BJ (cell line): ENCODE results near the gene GADD45B. TPM values are rescaled to one million over a fixed set of nuclear protein-coding genes. Genes with fewer than 3 reads are reported as not detected.

Experiments
- CTCF ChIA-PET: fragments of 350-600 bp; formaldehyde crosslinking; extraction: SDS; loops from one replicate; lab custom pipeline; 2021; ENCODE audit warnings: antibody characterized with exemption, inconsistent platforms; lab: Yijun Ruan, JAX
- POLR2A ChIA-PET: fragments of 300-600 bp; sonication (Branson Sonifier 250); formaldehyde crosslinking; extraction: SDS; loops from one replicate; lab custom pipeline; 2021; ENCODE audit warnings: antibody characterized with exemption; lab: Charles Lee
- DNase-seq: peaks from one replicate; pipeline ENCODE4 v3.0.0-alpha.2; 2011; ENCODE audit warnings: low read depth
- H3K27me3 ChIP-seq: 2 replicates; pipeline ENCODE4 v1.6.0; 2011; ENCODE audit warnings: low read length; ENCODE audit not compliant: control insufficient read depth, insufficient read depth
- H3K36me3 ChIP-seq: 2 replicates; pipeline ENCODE4 v1.5.1; 2011; ENCODE audit warnings: low read length; ENCODE audit not compliant: control insufficient read depth, insufficient read depth
- H3K4me3 ChIP-seq: 2 replicates; pipeline ENCODE4 v1.5.1; 2011; ENCODE audit warnings: low read depth, mild to moderate bottlenecking, control low read depth, low read length
- polyA plus RNA-seq: library from polyadenylated mRNA; depleted of rRNA; stranded (reverse); fragments of >200 nt; gene quantifications from 2 replicates; pipeline ENCODE4 v1.2.3, GENCODE V29; 2011; rRNA removed
- small RNA-seq: library from RNA; depleted of rRNA; stranded (forward); fragments of <200 nt; gene quantifications from one replicate; pipeline ENCODE3, GENCODE V24; 2012; ENCODE audit warnings: low replicate concordance, low read depth; ENCODE audit not compliant: insufficient read length
- TF ChIP-seq, protein P1 (sequence below): IDR thresholded peaks from 2 replicates; pipeline ENCODE4 v1.5.1; 2011; ENCODE audit warnings: low read depth, mild to moderate bottlenecking, control low read depth, inconsistent platforms, low read length, moderate library complexity; ENCODE audit not compliant: insufficient read depth

GADD45B gene
- polyA plus RNA-seq, 1 experiment, result 69.8 TPM

GRCh38 chr19:2524840-2525723, 49.2 kb downstream of the GADD45B start:
- no peak for DNase-seq
- H3K4me3 ChIP-seq, result no peak overlapping the region
- H3K36me3 ChIP-seq, result no peaks in the 10 kb centered on the region
- TF ChIP-seq, protein P1, sequence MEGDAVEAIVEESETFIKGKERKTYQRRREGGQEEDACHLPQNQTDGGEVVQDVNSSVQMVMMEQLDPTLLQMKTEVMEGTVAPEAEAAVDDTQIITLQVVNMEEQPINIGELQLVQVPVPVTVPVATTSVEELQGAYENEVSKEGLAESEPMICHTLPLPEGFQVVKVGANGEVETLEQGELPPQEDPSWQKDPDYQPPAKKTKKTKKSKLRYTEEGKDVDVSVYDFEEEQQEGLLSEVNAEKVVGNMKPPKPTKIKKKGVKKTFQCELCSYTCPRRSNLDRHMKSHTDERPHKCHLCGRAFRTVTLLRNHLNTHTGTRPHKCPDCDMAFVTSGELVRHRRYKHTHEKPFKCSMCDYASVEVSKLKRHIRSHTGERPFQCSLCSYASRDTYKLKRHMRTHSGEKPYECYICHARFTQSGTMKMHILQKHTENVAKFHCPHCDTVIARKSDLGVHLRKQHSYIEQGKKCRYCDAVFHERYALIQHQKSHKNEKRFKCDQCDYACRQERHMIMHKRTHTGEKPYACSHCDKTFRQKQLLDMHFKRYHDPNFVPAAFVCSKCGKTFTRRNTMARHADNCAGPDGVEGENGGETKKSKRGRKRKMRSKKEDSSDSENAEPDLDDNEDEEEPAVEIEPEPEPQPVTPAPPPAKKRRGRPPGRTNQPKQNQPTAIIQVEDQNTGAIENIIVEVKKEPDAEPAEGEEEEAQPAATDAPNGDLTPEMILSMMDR, result no peak
- no peaks in the 10 kb centered on the region for H3K27me3 ChIP-seq
- POLR2A ChIA-PET, result interaction anchor here (1.1 kb wide), 1 partner anchor 48 kb away, joined by 3 read pairs; no protein-coding TSS in a partner anchor
- CTCF ChIA-PET, result interaction anchor here (1.3 to 1.6 kb wide), 2 partner anchors 19 to 48 kb away, joined by 3 read pairs; no protein-coding TSS in a partner anchor

- TF ChIP-seq, protein P1, result no peak
- ChIA-PET CTCF (no interaction called here), POLR2A (no interaction called here)
- Histone ChIP-seq H3K36me3 (no peaks in the 10 kb centered on the region), H3K4me3 (no peak overlapping the region), H3K27me3 (no peaks in the 10 kb centered on the region)
- DNase-seq, result no peak
These were observed 51.2 kb downstream of the GADD45B start for GRCh38 chr19:2527171-2527570.

DNA sequence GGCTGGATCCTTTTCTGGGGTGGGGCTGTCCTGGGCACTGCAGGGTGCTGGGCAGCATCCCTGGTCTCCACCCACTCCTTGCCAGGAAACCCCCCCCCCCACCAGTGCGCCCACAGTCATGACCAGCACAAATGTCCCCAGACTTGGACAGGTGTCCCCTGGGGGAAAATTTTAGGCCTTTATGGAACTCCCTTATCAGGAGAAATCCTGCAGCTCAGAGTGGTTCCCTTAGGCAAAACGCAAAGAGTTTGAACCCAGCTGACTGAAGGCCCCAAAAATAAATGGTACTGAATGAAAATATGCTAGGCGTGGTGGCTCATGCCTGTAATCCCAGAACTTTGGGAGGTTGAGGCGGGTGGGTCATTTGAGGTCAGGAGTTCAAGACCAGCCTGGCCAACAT, 51.8 kb downstream of the GADD45B start:
- CTCF ChIA-PET, result no interaction called here
- H3K27me3 ChIP-seq, result no peaks in the 10 kb centered on the region
- H3K36me3 ChIP-seq, result no peaks in the 10 kb centered on the region
- no peak for DNase-seq
- no peak overlapping the region for H3K4me3 ChIP-seq
- POLR2A ChIA-PET, result no interaction called here
- TF ChIP-seq, protein P1, result no peak

Small RNA genes lying within 50 kb of the gene (small RNA-seq; reads per million reads assigned to genes)
- not detected for gene RNU6-993P

Other genes starting within 250 kb of the GADD45B start
- 46.2 and 65.8 TPM in 2 replicates for gene PLEKHJ1, start 239.8 kb upstream of the GADD45B start, polyA plus RNA-seq
- gene SF3A2, start 239.3 kb upstream of the GADD45B start, polyA plus RNA-seq, result 8.9 and 12.2 TPM in 2 replicates
- gene AMH, start 226.8 kb upstream of the GADD45B start, polyA plus RNA-seq, result 0.59 and 0.66 TPM in 2 replicates
- not detected in 2 replicates for gene JSRP1, start 219.7 kb upstream of the GADD45B start, polyA plus RNA-seq
- gene PEAK3, start 194.0 kb upstream of the GADD45B start, polyA plus RNA-seq, result not detected in 2 replicates
- not detected in 2 replicates for gene LINGO3, start 168.0 kb upstream of the GADD45B start, polyA plus RNA-seq
- gene LSM7, start 147.5 kb upstream of the GADD45B start, polyA plus RNA-seq, result 154 and 165 TPM in 2 replicates
- 12.0 and 24.9 TPM in 2 replicates for gene SPPL2B, start 147.4 kb upstream of the GADD45B start, polyA plus RNA-seq
- gene TMPRSS9, start 115.9 kb upstream of the GADD45B start, polyA plus RNA-seq, result not detected in 2 replicates
- 37.2 and 50.7 TPM in 2 replicates for gene TIMM13, start 48.5 kb upstream of the GADD45B start, polyA plus RNA-seq
- 53.4 and 80.0 TPM in 2 replicates for gene LMNB2, start 19.2 kb upstream of the GADD45B start, polyA plus RNA-seq
- gene GNG7, start 226.6 kb downstream of the GADD45B start, polyA plus RNA-seq, result 0.20 and 0.22 TPM in 2 replicates
- gene DIRAS1, start 245.2 kb downstream of the GADD45B start, polyA plus RNA-seq, result 11.1 and 21.4 TPM in 2 replicates